NCI-H526 (cell line): Measurements from ENCODE around the gene PAK1.
"Not testable (repeated sequence)": the region's sequence is repeated elsewhere in the genome, so short reads cannot be mapped to it uniquely, and the experiment has no call there.

Source experiments
- DNase-seq, 2 experiments: peaks; one replicate each; lab custom pipeline; 2025; lab: John Stamatoyannopoulos, UW

Gene PAK1

GRCh38 chr11:77402218-77402556 lies 71.7 kb downstream of the PAK1 start:
- peak in 1 of 2 experiments; percentile 43 for DNase-seq

DNA sequence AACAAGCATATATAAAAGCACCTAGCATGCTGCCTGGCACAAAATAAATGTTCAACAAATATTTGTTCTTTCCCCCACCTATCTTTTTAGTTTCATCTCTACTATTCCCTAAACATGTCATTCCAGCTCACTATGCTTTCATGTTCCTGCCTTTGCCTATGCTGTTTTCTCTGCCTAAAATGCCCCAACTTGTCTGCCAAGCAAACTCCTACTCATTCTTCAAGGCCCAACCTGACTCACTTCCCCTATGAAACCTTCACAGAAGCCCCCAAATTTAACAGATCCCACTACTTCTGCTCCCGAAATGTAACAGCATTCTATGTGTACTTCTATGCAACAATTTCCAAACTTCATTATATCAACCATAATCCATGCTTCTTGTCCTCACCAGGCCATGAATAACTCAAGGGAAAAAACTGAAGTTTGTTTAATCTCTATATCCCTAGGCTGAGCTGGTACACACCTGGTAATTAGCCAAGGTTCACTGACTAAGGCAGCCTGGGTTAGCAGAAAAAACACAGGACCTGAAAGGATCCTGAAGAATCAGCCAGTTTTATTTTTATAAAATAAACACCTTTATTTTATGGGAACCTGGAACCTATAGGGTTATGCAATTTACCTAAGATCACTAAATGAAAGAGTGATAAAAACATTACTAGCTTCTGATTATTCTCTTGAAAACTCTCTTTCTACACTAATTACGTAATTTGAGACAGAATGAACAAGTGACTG lies 72.2 kb downstream of the PAK1 start:
- peak; percentile 31 to 44 for DNase-seq

DNA sequence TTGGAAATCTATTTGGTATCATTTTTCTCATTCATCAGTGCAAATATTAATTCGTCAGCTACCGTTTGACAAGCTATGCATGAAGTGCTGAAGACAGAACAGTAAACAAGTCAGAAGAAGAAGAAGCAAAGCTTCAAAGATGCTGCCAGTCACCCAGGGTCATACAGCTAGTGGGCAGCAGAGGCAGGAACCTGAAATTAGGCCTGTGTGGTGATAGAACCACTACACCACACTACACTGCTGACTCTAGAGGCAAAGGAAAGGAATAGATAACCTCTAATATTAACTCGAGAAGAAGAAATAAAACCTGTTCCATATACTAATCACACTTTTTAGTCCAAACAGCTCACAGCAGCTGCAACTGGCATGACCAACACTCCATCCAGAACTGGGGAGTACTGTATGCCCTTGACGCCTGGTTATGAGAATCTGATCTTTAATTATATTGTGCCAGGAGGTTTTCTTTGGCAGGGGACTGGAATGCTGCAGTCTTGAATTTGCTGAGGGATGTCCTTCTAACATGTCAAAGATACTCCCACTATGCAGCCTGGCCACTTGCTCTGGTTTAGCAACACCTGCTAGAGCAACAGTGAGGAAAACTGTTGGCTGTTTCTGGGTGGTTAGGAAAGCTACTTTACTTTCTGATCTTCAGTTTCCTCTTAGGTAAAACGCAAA lies 73.0 kb downstream of the PAK1 start:
- no peak for DNase-seq

DNA sequence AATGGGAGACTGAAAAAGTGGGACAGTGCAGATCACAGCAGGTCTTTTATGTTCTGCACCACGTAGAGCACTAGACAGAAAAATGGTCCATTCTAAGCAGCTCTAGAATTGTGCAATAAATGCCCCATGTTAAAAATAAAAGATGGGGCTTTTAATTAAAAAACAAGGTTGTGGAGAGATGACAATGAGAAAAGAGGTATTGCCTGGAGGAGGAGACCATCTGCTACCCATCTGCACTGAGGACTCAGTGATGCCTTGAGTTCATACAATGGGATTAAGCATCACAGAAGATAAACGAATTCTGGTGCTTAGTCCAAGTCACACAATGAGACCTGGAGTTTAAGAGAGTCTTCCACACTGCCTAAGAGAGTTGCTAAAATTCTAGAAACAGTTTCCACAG lies 73.6 kb downstream of the PAK1 start:
- no peak for DNase-seq

- no peak for DNase-seq
These were observed 76.3 kb downstream of the PAK1 start for GRCh38 chr11:77397631-77398030.

DNA sequence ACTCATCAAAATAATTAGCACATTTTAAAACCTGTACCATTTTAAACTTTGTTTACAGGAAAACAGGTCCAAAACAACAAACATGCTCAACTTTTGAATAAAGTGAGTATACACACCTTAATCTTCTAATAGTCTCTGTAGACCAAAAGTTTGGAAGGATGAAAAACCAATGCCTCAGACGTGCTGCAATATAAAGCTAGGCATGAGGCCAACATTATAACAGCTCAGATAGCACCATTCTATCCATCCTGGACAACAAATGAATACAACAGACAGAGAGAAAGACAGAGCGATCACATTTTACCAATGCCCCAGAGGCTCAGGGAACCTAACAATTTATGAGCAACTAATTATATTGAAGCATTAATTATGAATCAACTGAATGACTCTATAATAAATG lies 77.0 kb downstream of the PAK1 start:
- DNase-seq, result no peak

- DNase-seq, result no peak
These were observed 77.6 kb downstream of the PAK1 start for GRCh38 chr11:77396305-77396704.

- DNase-seq, result peak; percentile 54 to 56
These were observed 78.3 kb downstream of the PAK1 start for GRCh38 chr11:77395460-77396173.

- DNase-seq, result no peak
These were observed 81.1 kb downstream of the PAK1 start for GRCh38 chr11:77392842-77393241.

DNA sequence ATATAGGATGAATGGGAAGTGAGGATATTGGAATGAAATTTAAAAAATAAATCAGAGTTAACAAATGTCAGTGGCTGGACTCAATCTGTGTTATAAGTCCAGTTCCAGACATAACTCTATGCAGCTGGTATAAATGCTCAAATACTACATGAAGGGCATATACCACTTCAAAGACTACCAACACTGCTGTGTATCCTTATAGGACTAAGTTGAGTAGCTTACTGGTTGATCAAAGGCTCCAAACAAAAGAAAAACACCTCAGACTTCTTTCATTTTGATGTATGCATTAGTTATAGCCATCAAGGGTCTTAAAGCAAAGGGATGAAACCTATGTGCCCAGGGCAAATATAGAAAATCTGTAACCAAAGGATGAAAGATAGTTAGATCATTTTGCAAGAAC lies 86.2 kb downstream of the PAK1 start:
- DNase-seq, result no peak

DNA sequence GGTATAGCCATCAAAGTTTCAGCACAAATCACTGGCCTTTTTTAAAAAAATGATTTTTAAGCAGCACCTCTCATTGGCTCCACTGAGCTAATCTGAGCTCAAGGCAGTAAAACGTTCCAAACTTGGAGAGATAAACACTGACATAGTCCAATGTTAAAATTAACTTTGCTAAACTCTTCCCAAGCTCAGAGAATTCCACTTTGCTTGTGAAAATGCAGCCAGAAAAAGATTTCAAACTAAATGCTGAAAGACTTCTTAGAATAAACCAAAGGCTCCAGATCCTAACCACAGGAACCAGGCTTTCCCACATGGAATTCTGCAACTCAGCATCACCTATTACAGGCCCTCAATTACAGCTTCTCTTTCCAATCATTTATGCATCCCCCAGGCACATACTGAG lies 87.7 kb downstream of the PAK1 start:
- no peak for DNase-seq

- DNase-seq, result not testable (repeated sequence)
These were observed 88.6 kb downstream of the PAK1 start for GRCh38 chr11:77385255-77385771.

DNA sequence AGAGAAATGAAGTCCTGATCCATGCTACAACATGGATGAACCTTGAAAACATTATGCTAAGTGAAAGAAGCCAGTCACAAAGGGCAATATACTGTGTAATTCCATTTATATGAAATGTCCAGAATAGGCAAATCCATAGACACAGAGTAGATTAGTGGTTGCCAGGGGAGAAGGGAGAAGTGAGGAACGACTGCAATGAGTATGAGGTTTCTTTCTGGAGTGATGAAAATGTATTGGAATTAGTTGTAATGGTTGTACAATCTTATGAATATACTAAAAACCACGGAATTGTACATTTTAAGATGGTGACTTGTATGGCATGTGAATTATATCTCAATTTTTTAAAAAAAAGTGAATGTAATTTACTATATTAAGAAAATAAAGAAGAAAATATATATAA lies 89.3 kb downstream of the PAK1 start:
- no peak for DNase-seq

DNA sequence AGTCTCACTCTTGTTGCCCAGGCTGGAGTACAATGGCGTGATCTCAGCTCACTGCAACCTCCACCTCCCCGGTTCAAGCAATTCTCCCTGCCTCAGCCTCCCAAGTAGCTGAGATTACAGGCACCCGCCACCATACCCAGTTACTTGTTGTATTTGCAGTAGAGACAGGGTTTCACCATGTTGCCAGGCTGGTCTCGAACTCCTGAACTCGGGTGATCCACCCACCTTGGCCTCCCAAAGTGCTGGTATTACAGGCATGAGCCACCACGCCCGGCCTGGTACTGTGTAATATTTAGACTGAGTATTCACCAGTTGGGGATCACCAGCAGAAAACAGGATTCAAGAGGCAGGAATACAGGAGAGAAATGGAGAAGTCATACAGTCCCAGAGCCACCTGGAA lies 90.5 kb downstream of the PAK1 start:
- DNase-seq, result not testable (repeated sequence)

DNA sequence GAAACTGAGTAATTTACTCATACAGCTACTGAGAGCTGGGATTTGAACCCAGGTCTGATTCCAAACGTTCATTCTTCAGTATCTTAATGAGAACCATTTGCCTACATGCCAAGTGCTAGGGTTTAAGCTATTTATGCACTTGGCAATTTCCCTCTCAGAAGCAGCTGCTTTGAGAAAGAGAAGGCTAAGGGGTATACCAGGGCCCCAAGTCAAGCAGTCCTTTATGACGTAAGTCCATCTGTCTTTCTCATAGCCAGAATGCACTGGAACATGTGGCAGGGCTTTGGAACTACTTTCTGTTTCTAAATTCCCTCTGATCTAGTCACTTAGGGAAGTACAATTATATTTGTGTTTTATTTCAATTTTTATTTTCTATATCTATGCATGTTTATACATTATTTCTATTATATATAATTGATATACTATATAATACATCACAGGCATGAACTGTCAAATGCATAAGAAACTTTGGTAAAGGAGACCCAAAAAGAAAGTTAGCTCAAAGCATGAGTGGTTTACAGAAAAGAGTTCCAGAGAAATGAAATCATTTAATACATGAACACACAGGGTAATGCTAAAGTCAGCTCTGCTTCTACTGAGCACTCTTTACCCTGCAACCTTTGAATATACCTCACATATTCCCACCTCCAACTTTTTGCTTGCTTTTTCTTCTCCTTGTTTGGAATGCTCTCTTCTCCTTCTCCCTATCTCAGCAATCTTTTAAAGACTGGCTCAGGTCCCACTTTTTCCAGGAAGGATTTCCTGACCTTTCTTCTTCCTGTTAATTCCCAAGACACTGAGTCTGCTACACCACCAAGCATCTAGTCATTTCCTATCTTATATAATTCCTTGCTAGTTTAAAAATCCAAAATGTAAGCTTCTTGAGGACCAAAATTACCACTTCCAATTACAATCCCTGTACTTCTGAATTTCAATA lies 91.9 kb downstream of the PAK1 start:
- no peak for DNase-seq

DNA sequence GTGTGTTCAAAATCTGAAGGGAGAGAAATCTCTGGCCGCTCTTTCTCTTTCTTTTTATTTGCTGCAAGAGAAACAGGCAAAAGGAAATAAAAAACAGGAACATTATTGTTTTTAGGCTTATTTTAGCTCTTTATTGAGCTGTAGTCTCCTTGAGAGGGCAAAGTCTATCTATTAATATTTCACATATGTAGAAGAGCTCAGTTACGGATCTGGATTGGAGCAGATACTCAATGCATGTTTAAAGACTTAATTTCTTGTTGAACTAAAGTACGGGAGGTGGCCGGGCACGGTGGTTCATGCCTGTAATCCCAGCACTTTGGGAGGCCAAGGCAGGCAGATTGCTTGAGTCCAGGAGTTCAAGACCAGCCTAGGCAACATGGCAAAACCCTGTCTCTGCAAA lies 94.0 kb downstream of the PAK1 start:
- no peak for DNase-seq

DNA sequence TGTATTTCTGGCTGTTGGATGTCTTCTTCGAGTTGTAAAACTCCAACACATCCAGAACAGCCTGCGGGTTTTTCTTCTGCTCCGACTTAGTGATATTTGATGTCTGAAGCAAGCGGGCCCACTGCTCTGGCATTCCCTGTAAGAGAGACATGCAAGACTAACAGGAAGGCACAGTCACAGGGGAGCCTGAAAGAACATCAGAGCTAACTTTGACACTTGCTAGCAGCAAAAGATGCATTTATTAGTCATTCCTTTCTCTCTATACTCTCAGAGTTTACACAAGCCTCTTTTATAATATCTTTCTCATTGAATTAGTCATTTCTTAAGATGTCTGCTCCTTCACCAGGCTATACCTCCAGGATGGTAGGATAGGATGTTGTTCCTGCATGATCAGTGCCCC lies 94.6 kb downstream of the PAK1 start:
- no peak for DNase-seq

DNA sequence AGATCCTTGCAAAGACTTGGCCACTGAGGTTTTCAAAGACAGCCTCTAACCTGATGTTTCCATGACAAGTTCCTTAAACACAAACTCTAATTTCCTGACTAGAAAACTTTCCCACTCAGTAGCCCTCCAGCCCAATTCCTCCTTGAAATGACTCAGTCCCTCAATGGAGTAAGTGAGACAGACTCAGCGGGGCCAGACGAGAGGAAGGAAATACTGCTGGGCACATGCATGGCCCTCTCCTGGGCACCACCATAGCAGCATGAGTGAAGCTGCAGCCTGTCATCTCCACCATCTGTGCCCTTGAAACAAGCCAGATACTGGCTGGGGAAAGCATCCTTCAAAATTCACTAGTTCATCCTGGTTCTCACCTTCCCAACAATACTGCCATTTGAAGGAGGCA lies 96.2 kb downstream of the PAK1 start:
- no peak for DNase-seq

- no peak for DNase-seq
These were observed 98.8 kb downstream of the PAK1 start for GRCh38 chr11:77375107-77375506.

DNA sequence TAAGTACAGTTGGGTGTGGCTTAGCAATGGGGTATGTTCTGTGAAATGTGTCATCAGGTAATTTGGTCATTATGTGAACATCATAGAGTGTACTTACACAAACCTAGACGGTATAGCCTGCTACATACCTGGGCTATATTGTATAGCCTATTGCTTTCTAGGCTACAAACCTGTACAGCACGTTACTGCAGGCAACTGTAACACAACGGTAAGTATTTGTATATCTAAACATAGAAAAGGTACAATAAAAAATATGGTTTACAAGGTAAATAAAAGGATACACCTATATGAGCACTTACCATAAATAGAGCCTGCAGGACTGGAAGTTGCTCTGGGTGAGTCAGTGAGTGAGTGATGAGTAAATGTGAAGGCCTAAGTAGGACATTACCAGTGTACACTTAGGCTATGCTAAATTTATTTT lies 99.3 kb downstream of the PAK1 start:
- DNase-seq, result peak; percentile 76 to 89

GRCh38 chr11:77374108-77374507 lies 99.8 kb downstream of the PAK1 start:
- DNase-seq, result no peak

DNA sequence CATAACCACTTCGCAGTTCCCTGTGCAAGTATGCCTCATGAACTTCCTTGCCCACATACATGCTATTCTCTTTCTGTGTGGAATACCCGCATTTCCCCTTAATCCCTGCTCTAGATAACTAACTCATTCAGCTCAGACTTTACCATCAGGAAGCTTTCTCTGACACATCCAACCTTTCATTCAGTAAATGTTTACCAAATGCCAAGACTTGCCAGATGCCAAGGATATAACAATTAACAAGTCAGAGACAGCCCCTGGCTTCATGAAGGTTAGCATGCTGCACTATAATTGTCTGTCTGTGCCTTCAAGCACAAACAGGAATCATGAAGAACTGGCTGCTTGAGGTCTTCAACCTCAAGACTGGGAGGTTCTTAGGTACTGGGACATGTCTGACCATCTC lies 101.2 kb downstream of the PAK1 start:
- DNase-seq, result no peak
